ENCODE measurements around the gene LPAR6. TPM values are rescaled to one million over a fixed set of nuclear protein-coding genes. Genes with fewer than 3 reads are reported as not detected.

LPAR6 gene
- total and polyA plus RNA-seq, 2 of the 4 experiments (the other 2 are of a cell fraction), result 1.4 to 2.0 TPM

GRCh38 chr13:48415516-48415915 lies 2.6 kb upstream of the LPAR6 start:
- Histone ChIP-seq H4K8ac (ENCODE audit: low read depth in 2 of 2, low read length in 2 of 2) (no peak overlapping the region), H4K5ac (ENCODE audit: low read depth, low read length) (no peak overlapping the region), H2AK5ac (ENCODE audit: low read depth, low read length) (no peak overlapping the region), H3K4me1 (ENCODE audit: control insufficient read depth, insufficient read depth, low read length) (no peaks in the 10 kb centered on the region), H3K4me2 (ENCODE audit: low read depth, low read length) (no peak overlapping the region), H3K4me3 (ENCODE audit: insufficient read depth, low read depth, low read length) (no peak overlapping the region), H2BK5ac (ENCODE audit: low read depth, low read length, poor library complexity, severe bottlenecking) (no peak overlapping the region), H3K9me3 (ENCODE audit: control insufficient read depth, insufficient read depth, low read length) (no peaks in the 10 kb centered on the region), H3K27ac (ENCODE audit: insufficient read depth, low read length) (no peak overlapping the region), H3K14ac (replicated peaks; ENCODE audit: low read depth, low read length) (no peak overlapping the region), H3K9ac (ENCODE audit: low read depth, low read length) (no peak overlapping the region), H3K23ac (ENCODE audit: low read depth, low read length) (no peak overlapping the region), H3K36me3 (ENCODE audit: control insufficient read depth, insufficient read depth, low read length) (peaks cover 1% of the 10 kb centered on the region; the same call in 1 of the 2 replicates), H2AFZ (replicated peaks; ENCODE audit: low read length, poor library complexity) (no peak overlapping the region), H2BK20ac (ENCODE audit: low read depth, low read length) (no peak overlapping the region), H3K79me1 (ENCODE audit: low read depth in 1 of 2, low read length in 2 of 2) (peaks cover 0 to 2% of the 10 kb centered on the region in 2 experiments; a peak in 2 of 4 replicates), H3K9me1 (ENCODE audit: insufficient read depth, low read length) (no peaks in the 10 kb centered on the region), H2BK120ac (ENCODE audit: low read depth, low read length) (no peak overlapping the region), H2BK15ac (ENCODE audit: low read depth, low read length) (no peak overlapping the region), H3K27me3 (ENCODE audit: control insufficient read depth, insufficient read depth, low read length) (no peaks in the 10 kb centered on the region), H2AK9ac (replicated peaks; ENCODE audit: low read depth, low read length, poor library complexity) (no peak overlapping the region), H3K18ac (ENCODE audit: low read depth, low read length) (no peak overlapping the region), H4K91ac (ENCODE audit: insufficient read depth, low read depth, low read length) (no peak overlapping the region), H4K20me1 (ENCODE audit: insufficient read depth, low read length) (no peaks in the 10 kb centered on the region), H3K4ac (ENCODE audit: low read depth, low read length) (no peak overlapping the region), H3K56ac (ENCODE audit: extremely low read depth, insufficient read depth, low read length) (no peak overlapping the region)
- in situ Hi-C loops (cut with MboI; ENCODE audit: low sequenced_read_pairs) (no loop called here), dilution Hi-C loops (cut with HindIII; ENCODE audit: low sequenced_read_pairs, unreplicated experiment) (no loop called here), intact Hi-C loops (cut with micrococcal nuclease) (no loop called here)
- CTCF ChIA-PET, result no interaction called here
- DNase-seq (no peak), ATAC-seq (ENCODE audit: low read depth) (no peak)
- WGBS, 2 experiments (ENCODE audit: extremely low coverage in 2 of 2, insufficient read length in 1 of 2), result no CpG with 5 or more reads among the region's 2 CpGs
- no TSS peak for BruUV-seq (replicated peaks)
- POLR2A ChIA-PET (ENCODE audit: unreplicated experiment), result no interaction called here
- TF ChIP-seq RCOR1 (IDR thresholded peaks at IDR 0.05; ENCODE audit: insufficient replicate concordance, low read length) (no peak), MAFK (IDR thresholded peaks at IDR 0.05; ENCODE audit: low read depth, low read length) (no peak)

Data from IMR-90 (cell line).